GM10266 (cell line): Measurements from ENCODE around the gene SCTR.

ENCODE experiments used
- DNase-seq: peaks from one replicate; pipeline ENCODE4 v3.0.0; 2012; ENCODE audit errors: extremely low spot score
- TF ChIP-seq, protein P1 (sequence below): IDR thresholded peaks from 2 replicates; pipeline ENCODE4 v1.5.1; 2012; ENCODE audit warnings: mild to moderate bottlenecking, low read depth; ENCODE audit not compliant: control insufficient read depth, insufficient read depth; ENCODE audit errors: missing control alignments

Gene SCTR

DNA sequence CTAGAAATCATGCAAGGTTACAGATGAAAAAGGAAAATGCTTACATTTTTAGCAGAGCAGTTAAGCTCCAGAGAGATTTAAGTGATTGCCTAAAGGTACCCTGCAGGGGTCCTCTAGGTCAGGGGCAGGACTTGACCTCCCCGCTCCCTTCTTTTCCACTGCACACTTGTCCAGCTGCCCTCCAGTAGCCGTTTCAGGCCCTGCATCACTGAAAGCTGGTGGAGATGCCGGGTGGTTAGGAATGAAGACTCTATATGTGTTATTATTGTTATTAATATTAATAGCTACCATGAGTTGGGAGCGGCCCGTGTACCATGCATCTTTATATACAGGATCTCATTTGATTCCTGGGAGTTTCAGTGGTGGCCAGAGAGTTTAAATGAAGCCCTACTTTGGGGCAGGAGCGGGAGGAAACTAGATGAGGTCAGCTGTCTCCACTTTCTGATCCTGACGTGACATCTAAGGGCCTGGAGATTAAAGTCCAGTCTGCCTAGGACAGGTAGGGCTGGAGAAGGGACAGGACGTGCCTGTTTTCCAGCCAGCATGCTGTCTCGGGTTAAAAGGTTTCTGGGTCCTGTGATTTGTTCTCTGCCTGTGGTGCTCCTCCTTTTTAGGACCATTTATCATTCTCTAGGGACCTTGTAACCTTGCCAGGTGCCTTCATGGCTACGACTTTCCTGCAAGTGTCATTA is 90.5 kb downstream of the SCTR start:
- no peak for DNase-seq
- TF ChIP-seq, protein P1, sequence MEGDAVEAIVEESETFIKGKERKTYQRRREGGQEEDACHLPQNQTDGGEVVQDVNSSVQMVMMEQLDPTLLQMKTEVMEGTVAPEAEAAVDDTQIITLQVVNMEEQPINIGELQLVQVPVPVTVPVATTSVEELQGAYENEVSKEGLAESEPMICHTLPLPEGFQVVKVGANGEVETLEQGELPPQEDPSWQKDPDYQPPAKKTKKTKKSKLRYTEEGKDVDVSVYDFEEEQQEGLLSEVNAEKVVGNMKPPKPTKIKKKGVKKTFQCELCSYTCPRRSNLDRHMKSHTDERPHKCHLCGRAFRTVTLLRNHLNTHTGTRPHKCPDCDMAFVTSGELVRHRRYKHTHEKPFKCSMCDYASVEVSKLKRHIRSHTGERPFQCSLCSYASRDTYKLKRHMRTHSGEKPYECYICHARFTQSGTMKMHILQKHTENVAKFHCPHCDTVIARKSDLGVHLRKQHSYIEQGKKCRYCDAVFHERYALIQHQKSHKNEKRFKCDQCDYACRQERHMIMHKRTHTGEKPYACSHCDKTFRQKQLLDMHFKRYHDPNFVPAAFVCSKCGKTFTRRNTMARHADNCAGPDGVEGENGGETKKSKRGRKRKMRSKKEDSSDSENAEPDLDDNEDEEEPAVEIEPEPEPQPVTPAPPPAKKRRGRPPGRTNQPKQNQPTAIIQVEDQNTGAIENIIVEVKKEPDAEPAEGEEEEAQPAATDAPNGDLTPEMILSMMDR, result no peak

DNA sequence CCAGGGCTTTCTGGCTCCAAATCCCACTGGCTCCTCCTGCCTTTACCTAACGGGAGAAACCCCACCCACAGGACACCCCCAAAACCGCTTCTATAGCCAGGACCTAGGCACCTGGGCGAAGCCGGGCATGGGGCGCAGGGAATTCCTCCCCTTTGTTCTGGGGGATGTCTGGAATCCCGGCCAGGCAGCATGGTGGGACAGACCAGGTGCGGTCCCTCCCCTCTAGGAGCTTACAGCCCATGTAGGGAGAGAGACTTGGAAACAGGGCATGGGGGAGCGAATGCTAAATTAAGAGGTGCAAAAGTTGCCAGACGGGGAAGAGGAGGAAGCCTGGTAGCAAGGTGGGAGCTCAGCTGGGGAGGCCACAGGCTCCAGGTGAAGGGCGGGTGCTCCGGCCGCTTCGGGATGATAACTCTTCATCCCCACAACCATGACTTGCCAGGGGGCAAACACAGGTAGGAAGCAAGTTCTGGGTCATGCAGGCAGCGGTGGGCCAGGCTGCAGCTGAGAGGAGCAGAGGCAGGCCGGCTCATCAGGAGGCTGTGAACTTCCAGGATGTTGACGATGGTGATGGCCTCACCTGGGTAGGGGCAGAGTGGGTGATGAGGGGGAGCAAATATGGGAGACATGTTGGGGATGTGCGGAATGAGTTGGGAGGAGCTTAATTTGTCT is 91.3 kb downstream of the SCTR start:
- TF ChIP-seq, protein P1, result no peak
- DNase-seq, result no peak

DNA sequence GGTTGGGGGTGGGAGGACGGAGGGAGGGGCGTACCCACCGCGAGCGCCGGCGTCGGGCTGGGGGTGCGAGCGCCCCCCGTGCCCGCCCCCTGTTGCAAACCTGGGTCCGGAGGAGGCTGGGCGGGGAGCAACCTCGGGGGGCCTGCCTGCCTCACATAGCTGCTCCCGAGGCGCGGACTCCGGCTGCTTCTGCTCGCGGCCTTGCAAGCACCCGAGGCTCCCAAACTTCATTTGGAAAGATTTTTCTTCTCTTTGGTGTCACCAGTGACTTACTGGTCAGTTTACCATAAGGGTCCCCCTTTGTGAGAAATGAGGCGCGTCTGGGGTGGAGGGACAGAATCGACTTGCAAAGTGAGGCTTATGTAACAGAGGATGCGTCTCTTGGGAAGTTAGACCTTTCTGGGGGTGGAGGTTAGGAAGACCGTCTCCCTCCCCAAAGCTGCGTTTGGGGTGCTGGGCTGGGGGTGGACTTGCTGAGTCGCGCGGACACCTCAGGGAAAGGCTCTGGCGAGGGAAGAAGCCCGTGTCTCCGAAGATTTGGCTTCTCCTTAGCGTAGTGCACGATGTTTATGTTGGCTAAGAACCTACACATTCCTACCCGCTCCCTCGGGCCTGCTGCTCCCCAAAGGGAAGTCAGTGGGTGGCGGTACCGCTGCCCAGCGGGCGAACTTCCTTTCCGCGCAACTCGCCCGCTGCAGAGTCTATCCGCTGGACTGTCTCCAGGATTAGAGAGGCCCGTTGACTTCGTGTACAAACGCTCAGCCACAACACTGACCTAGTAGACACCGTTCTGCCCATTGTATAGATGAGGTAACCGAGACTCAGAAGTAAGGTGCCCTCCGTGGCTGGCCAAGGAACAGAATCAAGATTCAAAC is 92.1 kb downstream of the SCTR start:
- no peak for DNase-seq
- TF ChIP-seq, protein P1, result no peak

DNA sequence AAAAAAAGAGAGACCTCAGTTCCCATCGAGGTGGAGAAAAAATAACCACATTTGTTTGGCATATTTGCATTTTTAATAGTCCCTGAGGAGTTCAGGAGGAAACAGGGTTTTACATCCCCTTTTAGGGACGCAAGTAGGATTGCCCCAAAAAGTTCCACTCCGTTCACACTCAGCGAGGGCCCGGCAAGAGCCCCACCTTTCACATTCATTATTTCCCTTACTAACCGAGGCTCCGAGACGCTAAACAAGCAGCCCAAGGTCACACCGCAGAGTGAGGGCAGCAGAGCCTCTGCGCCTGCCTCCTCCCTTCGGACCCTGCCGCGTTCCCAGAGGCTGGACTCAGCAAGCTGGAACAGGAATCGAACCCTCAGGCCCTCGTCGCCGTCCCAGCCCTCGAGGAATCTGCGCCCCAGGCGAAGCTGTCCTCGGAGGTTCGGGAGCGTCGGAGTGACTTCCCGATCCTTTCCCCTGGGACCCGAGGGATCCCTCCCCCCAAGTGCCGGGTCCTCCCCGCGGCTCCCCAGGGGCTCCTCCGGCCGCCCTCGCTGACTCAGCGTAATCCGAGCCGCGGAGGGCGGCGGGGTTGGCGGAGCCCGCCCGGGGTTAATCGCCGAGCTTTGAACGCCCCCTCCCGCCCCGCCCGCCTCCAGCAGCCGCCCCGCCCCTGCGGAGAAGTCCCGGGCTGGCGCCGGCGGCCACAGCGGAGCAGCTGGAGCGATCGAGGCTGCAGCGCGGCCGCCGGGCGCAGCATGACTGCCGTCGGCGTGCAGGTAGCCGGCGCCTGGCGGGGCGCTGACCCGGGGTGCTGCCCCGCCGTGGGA is 92.9 kb downstream of the SCTR start, which contains the start of gene TMEM37:
Gene TMEM37 (plus strand): TSS at position 700 of the 821 bp plus-strand sequence. CDS start 50 bp downstream, at position 750.
- TF ChIP-seq, protein P1, result no peak
- DNase-seq, result peak; percentile 83

DNA sequence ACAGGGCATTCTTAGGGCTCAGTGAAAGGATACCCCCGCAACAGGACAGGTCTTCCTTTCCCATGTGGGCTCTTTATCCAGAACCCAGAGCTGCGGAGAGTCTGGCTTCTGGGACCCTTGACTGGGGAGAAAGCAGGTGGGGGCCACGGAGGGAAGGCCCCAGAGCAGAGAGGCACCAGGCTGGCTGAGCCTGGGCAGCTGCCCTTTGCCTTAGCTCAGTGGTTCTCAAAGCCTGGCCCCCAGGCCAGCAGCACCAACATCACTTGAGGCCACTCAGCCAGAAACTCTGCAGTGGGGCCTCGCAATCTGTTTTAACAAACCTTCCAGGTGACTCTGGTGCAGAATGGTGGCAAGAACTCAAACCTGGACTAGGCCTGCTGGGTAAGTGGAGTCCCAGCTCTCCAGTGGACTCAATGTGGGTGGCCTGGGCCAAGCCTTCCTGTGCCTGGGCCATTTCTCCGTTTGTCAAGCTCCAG is 94.2 kb downstream of the SCTR start:
- no peak for DNase-seq
- TF ChIP-seq, protein P1, result no peak

DNA sequence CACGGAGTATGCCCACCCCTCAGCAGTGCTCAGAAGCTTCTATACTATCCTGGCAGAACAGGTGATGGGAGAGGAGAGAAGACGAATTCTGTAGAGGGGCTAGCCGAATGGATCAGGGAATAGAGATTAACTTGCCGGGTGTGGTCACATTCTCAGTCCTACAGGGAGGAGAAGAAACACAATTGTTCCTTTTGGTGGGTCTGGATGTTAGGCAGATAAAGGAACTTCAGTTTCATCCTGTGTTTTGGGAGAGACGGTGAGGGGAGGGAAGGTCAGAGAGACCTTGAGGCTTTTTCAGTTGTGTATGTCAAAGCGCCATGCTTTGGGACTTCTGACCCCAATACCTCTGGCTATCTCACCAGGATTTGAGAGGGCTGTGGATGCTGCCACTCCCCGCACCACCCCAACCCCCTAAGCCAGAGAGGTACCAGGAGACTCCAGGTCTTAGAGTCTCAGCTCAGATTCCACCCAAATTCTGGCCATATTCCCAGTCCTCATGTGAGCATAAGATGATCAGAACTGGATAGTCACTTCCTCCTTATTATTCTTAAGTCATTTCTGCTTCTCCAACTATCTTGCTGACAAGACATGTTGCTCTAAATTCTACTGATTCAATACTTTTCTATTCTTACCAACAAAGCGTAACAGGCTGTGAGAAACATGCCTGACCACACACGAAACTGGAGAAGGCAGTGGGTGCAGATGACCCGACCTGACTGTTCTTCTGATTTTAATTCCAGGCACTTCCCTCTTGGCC is 94.9 kb downstream of the SCTR start:
- no peak for DNase-seq

More for the DNA sequence above, 94.9 kb downstream of the SCTR start:
- TF ChIP-seq, protein P1, result no peak
